ENCODE measurements around the gene CHAD. TPM values are rescaled to one million over a fixed set of nuclear protein-coding genes. Genes with fewer than 3 reads are reported as not detected.

CHAD gene
- total RNA-seq, 1 experiment from 2014 or later: not detected

- Histone ChIP-seq H3K27ac (ENCODE audit: low read length) (0 out of 2 replicates have a peak overlapping the region, but pooled peaks have one; percentile 2), H3K9me3 (ENCODE audit: control insufficient read depth, insufficient read depth, low read depth, low read length) (no peaks in the 10 kb centered on the region), H3K27me3 (ENCODE audit: control insufficient read depth, insufficient read depth, low read length) (no peaks in the 10 kb centered on the region), H3K36me3 (ENCODE audit: control insufficient read depth, insufficient read depth, low read length) (no peaks in the 10 kb centered on the region), H3K4me3 (ENCODE audit: low read depth in 2 of 2, low read length in 2 of 2) (no peak overlapping the region), H3K4me1 (ENCODE audit: control insufficient read depth, insufficient read depth, low read length) (peaks cover 30% of the 10 kb centered on the region)
- POLR2A ChIA-PET: no interaction called here
- BruUV-seq (replicated peaks): TSS peak; percentile 77
- CTCF ChIA-PET: no interaction called here
- ATAC-seq: no peak
- no peak for DNase-seq (ENCODE audit: low read depth, low spot score)
- TF ChIP-seq REST (IDR thresholded peaks at IDR 0.05; ENCODE audit: insufficient read depth in 1 of 2, low read depth in 2 of 2, low read length in 1 of 2) (no peak), CTCF (IDR thresholded peaks at IDR 0.05) (no peak), POLR2AphosphoS5 (IDR thresholded peaks at IDR 0.05; ENCODE audit: low read depth, low read length) (no peak), SIN3A (IDR thresholded peaks at IDR 0.05; ENCODE audit: borderline replicate concordance, insufficient read depth, low read depth, low read length) (no peak), TCF7L2 (IDR thresholded peaks at IDR 0.05; ENCODE audit: low read depth, low read length) (no peak)
- in situ Hi-C loops (cut with HindIII; ENCODE audit: low pct_unique_long_range_greater_than_20kb, low sequenced_read_pairs): no loop called here
- intact Hi-C loops (cut with micrococcal nuclease; ENCODE audit: unreplicated experiment): loop anchor here (5.0 kb wide), 3 partner anchors 51 to 211 kb away; partner anchors contain the start of genes ABCC3 and EPN3
These were observed 12.3 kb upstream of the CHAD start for GRCh38 chr17:50480854-50481490.

DNA sequence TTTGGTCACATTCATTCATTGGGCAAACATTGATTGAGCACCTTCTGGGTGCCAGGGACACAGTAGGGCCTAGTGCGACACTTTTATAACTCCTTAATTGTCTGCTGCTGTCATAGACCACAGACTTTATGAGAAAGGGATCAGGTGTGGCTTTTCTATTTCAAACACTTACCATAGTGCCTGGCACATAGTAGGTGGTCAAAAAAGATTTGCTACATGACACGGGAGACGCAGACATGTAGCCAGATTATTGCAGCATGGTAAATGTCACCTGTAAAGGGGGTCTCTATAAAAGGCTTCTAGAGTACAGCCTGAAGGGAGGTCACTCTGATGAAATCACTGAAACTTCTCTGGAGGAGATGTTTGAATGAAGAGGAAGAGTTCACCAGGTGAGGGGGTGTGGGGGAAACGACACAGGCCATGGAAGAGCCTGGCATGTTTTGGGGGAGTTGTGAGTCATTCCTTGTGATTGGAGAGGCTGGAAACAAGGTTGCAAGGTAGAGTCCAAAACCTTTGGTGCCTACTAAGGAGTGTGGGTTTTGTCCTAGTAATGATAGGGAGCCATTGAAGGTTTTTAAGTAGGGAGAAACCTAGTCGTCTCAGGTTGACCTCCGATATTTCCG, 11.6 kb upstream of the CHAD start:
- intact Hi-C loops (cut with micrococcal nuclease; ENCODE audit: unreplicated experiment) (loop anchor here (5.0 kb wide), 3 partner anchors 52 to 212 kb away; partner anchors contain the start of genes ABCC3 and EPN3), in situ Hi-C loops (cut with HindIII; ENCODE audit: low pct_unique_long_range_greater_than_20kb, low sequenced_read_pairs) (no loop called here)
- DNase-seq (ENCODE audit: low read depth, low spot score) (no peak), ATAC-seq (no peak)
- BruUV-seq (replicated peaks): no TSS peak
- ChIA-PET CTCF (interaction anchor here (0.7 to 1.6 kb wide), 2 partner anchors 118 to 237 kb away, joined by 4 to 8 read pairs; no protein-coding TSS in a partner anchor), POLR2A (no interaction called here)
- Histone ChIP-seq H3K27me3 (ENCODE audit: control insufficient read depth, insufficient read depth, low read length) (no peaks in the 10 kb centered on the region), H3K4me3 (ENCODE audit: low read depth in 2 of 2, low read length in 2 of 2) (no peak overlapping the region; a peak in 1 of 4 replicates), H3K4me1 (ENCODE audit: control insufficient read depth, insufficient read depth, low read length) (peaks cover 30% of the 10 kb centered on the region), H3K36me3 (ENCODE audit: control insufficient read depth, insufficient read depth, low read length) (no peaks in the 10 kb centered on the region), H3K27ac (ENCODE audit: low read length) (0 out of 2 replicates have a peak overlapping the region, but pooled peaks have one; percentile 2), H3K9me3 (ENCODE audit: control insufficient read depth, insufficient read depth, low read depth, low read length) (no peaks in the 10 kb centered on the region)
- no peak for TF ChIP-seq REST (IDR thresholded peaks at IDR 0.05; ENCODE audit: insufficient read depth in 1 of 2, low read depth in 2 of 2, low read length in 1 of 2)
- no peak for TF ChIP-seq TCF7L2 (IDR thresholded peaks at IDR 0.05; ENCODE audit: low read depth, low read length)
- no peak for TF ChIP-seq SIN3A (IDR thresholded peaks at IDR 0.05; ENCODE audit: borderline replicate concordance, insufficient read depth, low read depth, low read length)
- TF ChIP-seq CTCF (IDR thresholded peaks at IDR 0.05): no peak
- TF ChIP-seq POLR2AphosphoS5 (IDR thresholded peaks at IDR 0.05; ENCODE audit: low read depth, low read length): no peak

All from Panc1 (cell line).